Stimulated activated CD8-positive, alpha-beta memory T cell treated with anti-CD3 and anti-CD28 coated beads, Interleukin-15, amount 100 ng/mL, for 1 hour (primary cell): ENCODE measurements around the gene TTLL1.
"Not testable (repeated sequence)": the region's sequence is repeated elsewhere in the genome, so short reads cannot be mapped to it uniquely, and the experiment has no call there.

ENCODE experiments used
- DNase-seq: peaks from one replicate; pipeline ENCODE4 v3.0.0-alpha.2; 2020; ENCODE audit warnings: low read depth

Gene TTLL1

GRCh38 chr22:43013355-43014315, 75.6 kb downstream of the TTLL1 start:
- DNase-seq, result no peak

GRCh38 chr22:43012390-43012789, 76.8 kb downstream of the TTLL1 start:
- DNase-seq, result no peak

- DNase-seq, result no peak
Measured at GRCh38 chr22:43011079-43011478, 78.1 kb downstream of the TTLL1 start.

- DNase-seq, result no peak
Measured at GRCh38 chr22:43009444-43009843, 79.7 kb downstream of the TTLL1 start.

- DNase-seq, result no peak
Measured at GRCh38 chr22:43008921-43009320, 80.3 kb downstream of the TTLL1 start.

- DNase-seq, result no peak
Measured at GRCh38 chr22:43008509-43008908, 80.7 kb downstream of the TTLL1 start.

- DNase-seq, result no peak
Measured at GRCh38 chr22:43007519-43008102, 81.6 kb downstream of the TTLL1 start.

- no peak for DNase-seq
Measured at GRCh38 chr22:43006753-43007152, 82.4 kb downstream of the TTLL1 start.

GRCh38 chr22:43006016-43006505, 83.1 kb downstream of the TTLL1 start:
- no peak for DNase-seq

- DNase-seq, result no peak
Measured at GRCh38 chr22:43005106-43005505, 84.1 kb downstream of the TTLL1 start.

- no peak for DNase-seq
Measured at GRCh38 chr22:43004362-43005035, 84.7 kb downstream of the TTLL1 start.

GRCh38 chr22:43002202-43002586, 87.0 kb downstream of the TTLL1 start:
- no peak for DNase-seq

- no peak for DNase-seq
Measured at GRCh38 chr22:43001271-43002201, 87.7 kb downstream of the TTLL1 start.

GRCh38 chr22:43000441-43001175, 88.6 kb downstream of the TTLL1 start:
- no peak for DNase-seq

GRCh38 chr22:42997582-42998090, 91.6 kb downstream of the TTLL1 start:
- no peak for DNase-seq

- DNase-seq, result no peak
Measured at GRCh38 chr22:42996646-42997365, 92.4 kb downstream of the TTLL1 start.

GRCh38 chr22:42995654-42996053, 93.5 kb downstream of the TTLL1 start:
- DNase-seq, result not testable (repeated sequence)

GRCh38 chr22:42994917-42995562, 94.2 kb downstream of the TTLL1 start:
- no peak for DNase-seq

GRCh38 chr22:42994276-42994916, 94.8 kb downstream of the TTLL1 start:
- no peak for DNase-seq
